ENCODE data around the gene CTRB2. TPM values are rescaled to one million over a fixed set of nuclear protein-coding genes. Genes with fewer than 3 reads are reported as not detected.
A peak's percentile ranks its signal among the peaks of the same experiment; 100 is the strongest.

The CTRB2 gene
- polyA plus RNA-seq (ENCODE audit: insufficient read length in 10 of 10), result under 1 TPM in 6 of 10 donors, not detected in 4; 0.19 to 0.27 (median 0.22) TPM
- long read RNA-seq, donor 1, result 0 reads
- long read RNA-seq, donor 2, result 0 reads
- long read RNA-seq, donor 3, result 0 reads
- long read RNA-seq, donor 4, result 0 reads
- long read RNA-seq, donor 5, result 0 reads
- long read RNA-seq, donor 6, result 0 reads
- long read RNA-seq, donor 7, result 0 reads
- long read RNA-seq, donor 8, result 0 reads
- long read RNA-seq, donor 9, result 0 reads

- no peak for DNase-seq
Measured at GRCh38 chr16:75206749-75207451, at the start of gene CTRB2. Gene CTRB2 (minus strand): TSS chr16:75207161. CDS start chr16:75207141, 20 bp downstream.

- DNase-seq, result peak in 1 of 3 donors; percentile 68
Measured at GRCh38 chr16:75256059-75256571, 49.2 kb upstream of the CTRB2 start.

GRCh38 chr16:75254359-75254837, 47.4 kb upstream of the CTRB2 start:
- peak in 2 of 3 donors; percentile 66 to 69 for DNase-seq

GRCh38 chr16:75252946-75253911, 46.3 kb upstream of the CTRB2 start:
- peak in 2 of 3 donors; percentile 51 to 83 for DNase-seq

GRCh38 chr16:75252049-75252864, 45.3 kb upstream of the CTRB2 start:
- no peak for DNase-seq

- DNase-seq, result peak; percentile 89 to 94 (median 90)
Measured at GRCh38 chr16:75251280-75252048, 44.5 kb upstream of the CTRB2 start, which contains the start of gene BCAR1. Gene BCAR1 (minus strand): TSS chr16:75251624. CDS start chr16:75251482, 142 bp downstream.

- peak in 1 of 3 donors; percentile 69 for DNase-seq
Measured at GRCh38 chr16:75250809-75251279, 43.9 kb upstream of the CTRB2 start.

- DNase-seq, result no peak
Measured at GRCh38 chr16:75250089-75250808, 43.3 kb upstream of the CTRB2 start.

- no peak for DNase-seq
Measured at GRCh38 chr16:75249441-75249840, 42.5 kb upstream of the CTRB2 start.

- no peak for DNase-seq
Measured at GRCh38 chr16:75248536-75249380, 41.8 kb upstream of the CTRB2 start.

GRCh38 chr16:75248142-75248535, 41.2 kb upstream of the CTRB2 start:
- no peak for DNase-seq

GRCh38 chr16:75247249-75247648, 40.3 kb upstream of the CTRB2 start:
- DNase-seq, result no peak

- no peak for DNase-seq
Measured at GRCh38 chr16:75246504-75247205, 39.7 kb upstream of the CTRB2 start.

- peak; percentile 83 to 92 (median 86) for DNase-seq
Measured at GRCh38 chr16:75244844-75245758, 38.1 kb upstream of the CTRB2 start.

- no peak for DNase-seq
Measured at GRCh38 chr16:75244225-75244809, 37.4 kb upstream of the CTRB2 start.

- DNase-seq, result no peak
Measured at GRCh38 chr16:75243667-75244224, 36.8 kb upstream of the CTRB2 start.

Data from muscle of back (tissue), 13 donors.